OCI-LY7 (cell line): ENCODE results near the gene NBR1. TPM values are rescaled to one million over a fixed set of nuclear protein-coding genes. Genes with fewer than 3 reads are reported as not detected.

ENCODE experiments used
- BruUV-seq: library from RNA; stranded (reverse); fragments of 400-500 nt; replicated peaks from 2 replicates; lab custom pipeline; 2021; lab: Mats Ljungman, UMichigan
- CTCF ChIA-PET: fragments of 300-600 bp; sonication (Branson Sonifier 250); formaldehyde crosslinking; loops from one replicate; lab custom pipeline; 2022; ENCODE audit warnings: antibody characterized with exemption; ENCODE audit not compliant: unreplicated experiment; lab: Charles Lee
- POLR2A ChIA-PET: fragments of 300-600 bp; sonication (Branson Sonifier 250); formaldehyde crosslinking; loops from one replicate; lab custom pipeline; 2022; ENCODE audit warnings: antibody characterized with exemption; lab: Charles Lee
- DNase-seq: peaks from one replicate; pipeline ENCODE4 v3.0.0-alpha.2; 2015; ENCODE audit warnings: low spot score
- H2AFZ ChIP-seq: fragments of 200-600 bp; sonication (generic), shearing (Covaris generic); 2 replicates; pipeline ENCODE4 v1.6.1; 2014; ENCODE audit warnings: mild to moderate bottlenecking, antibody characterized with exemption, low read length, moderate library complexity
- H3K27ac ChIP-seq: fragments of 200-600 bp; sonication (generic); 2 replicates; pipeline ENCODE4 v1.5.1; 2014; ENCODE audit warnings: mixed run types, low read depth, mild to moderate bottlenecking, moderate library complexity, low read length, inconsistent platforms; ENCODE audit not compliant: poor library complexity, severe bottlenecking
- H3K36me3 ChIP-seq: fragments of 200-600 bp; sonication (generic); 2 replicates; pipeline ENCODE4 v1.6.1; 2014; ENCODE audit warnings: mild to moderate bottlenecking, antibody characterized with exemption, low read length, moderate library complexity, mixed read lengths; ENCODE audit not compliant: insufficient read depth
- H3K4me1 ChIP-seq: fragments of 200-600 bp; sonication (generic); 2 replicates; pipeline ENCODE4 v1.5.1; 2014; ENCODE audit warnings: mild to moderate bottlenecking, low read length; ENCODE audit not compliant: insufficient read depth, poor library complexity, severe bottlenecking
- H3K4me2 ChIP-seq: fragments of 200-600 bp; sonication (generic); 2 replicates; pipeline ENCODE4 v1.6.1; 2014; ENCODE audit warnings: mild to moderate bottlenecking, low read length
- H3K4me3 ChIP-seq: fragments of 200-600 bp; sonication (generic); 2 replicates; pipeline ENCODE4 v1.5.1; 2014; ENCODE audit warnings: mild to moderate bottlenecking, low read depth, low read length; ENCODE audit not compliant: poor library complexity, severe bottlenecking
- H3K79me2 ChIP-seq: fragments of 200-600 bp; sonication (generic); 2 replicates; pipeline ENCODE4 v1.6.1; 2016; ENCODE audit warnings: low read depth, mild to moderate bottlenecking, low read length, moderate library complexity, mixed read lengths; ENCODE audit not compliant: insufficient read depth
- H3K9me2 ChIP-seq: fragments of 200-600 bp; sonication (generic); 2 replicates; pipeline ENCODE4 v1.6.1; 2016; ENCODE audit warnings: mild to moderate bottlenecking, low read length, mixed read lengths; ENCODE audit not compliant: insufficient read depth
- H3K9me3 ChIP-seq: fragments of 200-600 bp; sonication (generic); 2 replicates; pipeline ENCODE4 v1.6.1; 2014; ENCODE audit warnings: mild to moderate bottlenecking, mixed run types, low read length, mixed read lengths
- H4K20me1 ChIP-seq: fragments of 200-600 bp; sonication (generic); 2 replicates; pipeline ENCODE4 v1.6.1; 2014; ENCODE audit warnings: mild to moderate bottlenecking, antibody characterized with exemption, low read length, moderate library complexity, mixed read lengths; ENCODE audit not compliant: insufficient read depth
- CTCF ChIP-seq: fragments of 200-600 bp; sonication (generic); conservative IDR thresholded peaks from 2 replicates; pipeline ENCODE4 v1.5.1; 2014; ENCODE audit warnings: mild to moderate bottlenecking, antibody characterized with exemption, low read length, moderate library complexity, mixed read lengths
- EZH2phosphoT487 ChIP-seq: fragments of 200-600 bp; sonication (generic); IDR thresholded peaks from 2 replicates; pipeline ENCODE4 v1.6.1; 2018; ENCODE audit warnings: low read depth, borderline replicate concordance, mild to moderate bottlenecking, mixed run types, antibody characterized with exemption, low read length, moderate library complexity, mixed read lengths
- intact Hi-C: fragments of 100-400 bp; cut with micrococcal nuclease; formaldehyde crosslinking; loops from one replicate; pipeline ENCODE4 v1.10.0; 2022; ENCODE audit not compliant: unreplicated experiment
- total RNA-seq, 2 experiments: library from RNA; depleted of rRNA in 1 of 2; stranded (reverse); fragments of >200 nt in 1 of 2; shearing (Covaris generic) in 1 of 2; gene quantifications; 2 replicates each; pipeline ENCODE4 v1.2.3, GENCODE V29; 2014 to 2022

NBR1 gene
- total RNA-seq, 2 experiments from 2014 or later: 16.2 to 38.6 TPM

DNA sequence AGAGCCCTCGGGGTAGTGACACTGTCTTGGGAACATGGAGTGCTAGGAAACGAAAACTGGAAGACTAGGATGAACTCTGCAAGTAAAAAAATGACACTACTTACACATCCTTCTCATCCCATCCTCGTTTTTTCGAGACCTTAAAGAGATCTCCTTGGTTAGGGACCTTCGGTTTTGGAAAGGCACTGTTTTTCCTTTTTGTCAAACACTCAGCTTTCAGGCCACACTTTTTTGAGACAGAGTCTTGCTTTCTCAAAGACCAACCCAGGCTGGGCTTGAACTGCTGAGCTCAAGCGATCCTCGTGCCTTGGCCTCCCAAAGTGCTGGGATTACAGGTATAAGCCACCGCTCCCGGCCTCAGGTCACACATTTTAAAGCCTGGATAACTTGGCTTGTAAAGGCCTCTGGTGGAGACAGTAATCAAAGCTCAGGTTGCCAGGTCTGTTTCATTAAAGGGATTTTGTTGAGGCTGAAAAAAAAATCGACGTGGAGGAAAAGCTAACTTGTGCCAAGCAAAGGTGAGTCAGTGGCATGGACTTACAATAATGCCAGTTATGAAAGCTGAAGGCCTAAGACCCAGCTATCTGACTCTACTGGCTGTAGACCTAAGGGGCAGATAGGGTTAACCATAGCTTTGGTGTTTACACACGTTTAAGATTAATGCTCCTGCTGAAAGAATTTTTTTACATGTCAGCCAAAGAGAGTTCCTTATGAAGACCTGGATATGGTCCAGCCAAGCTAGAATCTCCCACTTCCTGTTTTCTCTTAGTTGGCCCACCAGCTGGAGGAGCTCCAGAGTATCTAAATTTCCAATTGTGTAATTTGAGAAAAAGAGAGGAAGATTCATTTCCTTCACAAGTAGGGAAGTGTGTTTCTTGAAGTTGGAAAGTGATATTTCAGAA is 823 bp downstream of the NBR1 start:
- Histone ChIP-seq H4K20me1 (no peaks in the 10 kb centered on the region), H3K36me3 (no peaks in the 10 kb centered on the region), H3K4me1 (peaks cover 24% of the 10 kb centered on the region), H2AFZ (peak overlapping the region; percentile 55; the same call in 1 of the 2 replicates), H3K27ac (peak overlapping the region; percentile 82), H3K9me3 (no peaks in the 10 kb centered on the region), H3K4me2 (peak overlapping the region; percentile 86), H3K4me3 (peak overlapping the region; percentile 82), H3K9me2 (no peaks in the 10 kb centered on the region), H3K79me2 (peaks cover 35% of the 10 kb centered on the region; the same call in 1 of the 2 replicates)
- TF ChIP-seq EZH2phosphoT487: no peak
- TF ChIP-seq CTCF: peak; percentile 58
- BruUV-seq: TSS peak; percentile 91
- intact Hi-C loops: loop anchor here (1.0 kb wide), 2 partner anchors 39 to 43 kb away; partner anchors contain the start of gene TMEM106A
- POLR2A ChIA-PET: interaction anchor here (0.6 to 1.7 kb wide), 6 partner anchors 38 to 165 kb away, joined by 3 to 5 read pairs (median 4); partner anchors contain the start of genes BRCA1, IFI35 and TMEM106A
- CTCF ChIA-PET: no interaction called here
- DNase-seq: peak; percentile 33

DNA sequence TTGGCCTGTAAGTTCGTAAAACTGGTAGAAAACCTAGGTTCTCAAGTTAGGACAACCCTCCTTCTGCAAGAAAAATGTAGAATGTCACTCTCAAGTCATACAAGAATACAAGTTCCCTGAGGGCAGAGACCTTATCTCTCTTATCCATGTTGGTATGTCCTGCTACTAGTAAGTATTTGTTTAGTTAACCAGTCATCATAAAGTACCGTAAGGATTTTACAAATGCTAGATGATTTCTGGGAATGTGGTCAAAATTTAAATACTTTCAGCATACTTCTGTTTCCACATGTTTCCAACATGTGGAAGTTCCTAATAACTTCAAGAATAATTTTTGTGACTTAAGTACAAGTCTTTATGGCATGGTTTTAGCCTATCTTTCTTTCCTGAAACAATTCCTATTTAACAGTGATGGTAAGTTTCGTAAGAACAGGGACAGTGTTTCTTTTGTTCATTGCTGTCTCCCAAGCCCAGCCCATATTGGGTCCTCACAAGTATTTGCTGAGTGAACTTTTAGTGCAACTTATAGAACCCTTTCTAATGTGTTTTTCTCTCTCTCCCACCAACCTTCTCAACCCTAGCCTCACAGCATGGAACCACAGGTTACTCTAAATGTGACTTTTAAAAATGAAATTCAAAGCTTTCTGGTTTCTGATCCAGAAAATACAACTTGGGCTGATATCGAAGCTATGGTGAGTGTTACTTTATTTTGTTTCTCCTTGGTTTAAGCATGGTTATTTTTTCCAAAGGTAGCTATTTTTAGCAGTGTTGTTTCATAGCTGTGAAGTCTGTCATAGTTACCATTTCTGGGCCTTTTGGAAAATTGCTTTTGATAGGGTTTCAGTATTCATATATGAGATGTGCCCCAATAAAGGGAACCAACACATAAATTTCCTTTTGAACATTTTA is 4.5 kb downstream of the NBR1 start:
- POLR2A ChIA-PET: no interaction called here

More for the DNA sequence above, 4.5 kb downstream of the NBR1 start:
- peaks cover 23% of the 10 kb centered on the region for H3K4me1 ChIP-seq
- no peak overlapping the region for H3K27ac ChIP-seq
- H3K36me3 ChIP-seq: peaks cover 18% of the 10 kb centered on the region
- H3K79me2 ChIP-seq: peaks cover 12% of the 10 kb centered on the region; the same call in 1 of the 2 replicates
- H3K9me2 ChIP-seq: no peaks in the 10 kb centered on the region
- CTCF ChIA-PET: no interaction called here
- DNase-seq: no peak
- no peaks in the 10 kb centered on the region for H3K9me3 ChIP-seq
- H2AFZ ChIP-seq: no peak overlapping the region
- no peak overlapping the region for H3K4me3 ChIP-seq
- intact Hi-C loops: no loop called here
- no peaks in the 10 kb centered on the region for H4K20me1 ChIP-seq
- TF ChIP-seq CTCF: no peak
- BruUV-seq: no TSS peak
- H3K4me2 ChIP-seq: no peak overlapping the region
